Neural progenitor cell (in vitro differentiated cells): Measurements from ENCODE around the gene ANTXR1. TPM values are rescaled to one million over a fixed set of nuclear protein-coding genes. Genes with fewer than 3 reads are reported as not detected.

Source experiments
- DNase-seq: peaks from one replicate; pipeline ENCODE4 v3.0.0-alpha.2; 2016; ENCODE audit warnings: low spot score
- H2AFZ ChIP-seq: fragments of 200-600 bp; sonication (generic); replicated peaks from 2 replicates; pipeline ENCODE4 v1.6.1; 2016; ENCODE audit warnings: antibody characterized with exemption
- H3F3A ChIP-seq: fragments of 200-600 bp; sonication (generic); 2 replicates; pipeline ENCODE4 v1.6.1; 2016; ENCODE audit warnings: antibody characterized with exemption, low read depth
- H3K27ac ChIP-seq: fragments of 200-600 bp; sonication (generic); 2 replicates; pipeline ENCODE4 v1.5.1; 2016; ENCODE audit warnings: mild to moderate bottlenecking
- H3K27me3 ChIP-seq: fragments of 200-600 bp; sonication (generic); 2 replicates; pipeline ENCODE4 v1.6.1; 2016; ENCODE audit warnings: mild to moderate bottlenecking, moderate library complexity
- H3K36me3 ChIP-seq: fragments of 200-600 bp; sonication (generic); 2 replicates; pipeline ENCODE4 v1.5.1; 2016
- H3K4me1 ChIP-seq: fragments of 200-600 bp; sonication (generic); 2 replicates; pipeline ENCODE4 v1.6.1; 2016; ENCODE audit warnings: mixed run types
- H3K4me2 ChIP-seq: fragments of 200-600 bp; sonication (generic); 2 replicates; pipeline ENCODE4 v1.6.1; 2016
- H3K4me3 ChIP-seq: fragments of 200-600 bp; sonication (generic); 2 replicates; pipeline ENCODE4 v1.5.1; 2016
- H3K79me2 ChIP-seq: fragments of 200-600 bp; sonication (generic); 2 replicates; pipeline ENCODE4 v1.6.1; 2016; ENCODE audit warnings: low read depth
- H3K9ac ChIP-seq: fragments of 200-600 bp; sonication (generic); 2 replicates; pipeline ENCODE4 v1.6.1; 2016
- H3K9me3 ChIP-seq: fragments of 200-600 bp; sonication (generic); 2 replicates; pipeline ENCODE4 v1.5.1; 2016; ENCODE audit warnings: low read depth
- H4K20me1 ChIP-seq: fragments of 200-600 bp; sonication (generic); 2 replicates; pipeline ENCODE4 v1.6.1; 2016; ENCODE audit warnings: low read depth
- H3K27ac Mint-ChIP-seq: 3 replicates; pipeline ENCODE4 v1.8.0; 2021; ENCODE audit warnings: mixed read lengths
- H3K27me3 Mint-ChIP-seq: 2 replicates; pipeline ENCODE4 v1.8.0; 2022; ENCODE audit warnings: low read depth, mild to moderate bottlenecking, inconsistent platforms, moderate library complexity, mixed read lengths; ENCODE audit not compliant: insufficient read depth
- H3K36me3 Mint-ChIP-seq: 3 replicates; pipeline ENCODE4 v1.8.0; 2021; ENCODE audit warnings: mixed read lengths
- H3K4me1 Mint-ChIP-seq: 3 replicates; pipeline ENCODE4 v1.8.0; 2021; ENCODE audit warnings: mixed read lengths
- H3K4me3 Mint-ChIP-seq: 3 replicates; pipeline ENCODE4 v1.8.0; 2021; ENCODE audit warnings: mild to moderate bottlenecking, moderate library complexity, mixed read lengths
- H3K9me3 Mint-ChIP-seq: 3 replicates; pipeline ENCODE4 v1.8.0; 2020; ENCODE audit warnings: mixed read lengths
- EZH2 ChIP-seq: fragments of 200-600 bp; sonication (generic); IDR thresholded peaks from 2 replicates; pipeline ENCODE4 v1.6.1; 2017; ENCODE audit warnings: antibody characterized with exemption, mild to moderate bottlenecking, moderate library complexity
- EZH2phosphoT487 ChIP-seq: fragments of 200-600 bp; sonication (generic); IDR thresholded peaks from 2 replicates; pipeline ENCODE4 v1.6.1; 2017; ENCODE audit warnings: antibody characterized with exemption
- total RNA-seq: library from RNA; depleted of rRNA; stranded (reverse); fragments of >200 nt; gene quantifications from 2 replicates; pipeline ENCODE4 v1.2.3, GENCODE V29; 2015; ENCODE audit warnings: low replicate concordance
- TF ChIP-seq, protein P1 (sequence below): fragments of 200-600 bp; sonication (generic); IDR thresholded peaks from 2 replicates; pipeline ENCODE4 v1.5.1; 2017; ENCODE audit warnings: antibody characterized with exemption, mild to moderate bottlenecking

ANTXR1 gene
- total RNA-seq, 1 donor from 2014 or later, result 6.7 TPM

DNA sequence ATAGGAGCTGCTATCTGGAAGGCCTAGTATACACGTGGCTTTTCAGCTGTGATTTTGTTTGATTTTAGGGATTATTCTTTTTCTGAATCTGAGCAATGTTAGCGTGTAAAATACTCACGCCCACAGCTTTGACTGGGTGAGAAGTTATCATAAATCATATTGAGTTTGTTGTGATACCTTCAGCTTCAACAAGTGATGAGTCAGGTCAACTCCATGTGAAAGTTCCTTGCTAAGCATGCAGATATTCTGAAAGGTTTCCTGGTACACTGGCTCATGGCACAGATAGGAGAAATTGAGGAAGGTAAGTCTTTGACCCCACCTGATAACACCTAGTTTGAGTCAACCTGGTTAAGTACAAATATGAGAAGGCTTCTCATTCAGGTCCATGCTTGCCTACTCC, 38.7 kb upstream of the ANTXR1 start, which contains the start of gene GKN1:
GKN1 (plus strand) TSS at position 386 of the 400 bp plus-strand sequence. CDS start 42 bp downstream, outside the sequence.
- Mint-ChIP-seq H3K4me1 (no peaks in the 10 kb centered on the region), H3K9me3 (no peaks in the 10 kb centered on the region), H3K36me3 (no peaks in the 10 kb centered on the region), H3K4me3 (no peak within 1 kb of the TSS), H3K27ac (no peak within 1 kb of the TSS), H3K27me3 (no peaks in the 10 kb centered on the region)
- no peak within 1 kb of the TSS for H3K4me3 ChIP-seq
- TF ChIP-seq, protein P1, sequence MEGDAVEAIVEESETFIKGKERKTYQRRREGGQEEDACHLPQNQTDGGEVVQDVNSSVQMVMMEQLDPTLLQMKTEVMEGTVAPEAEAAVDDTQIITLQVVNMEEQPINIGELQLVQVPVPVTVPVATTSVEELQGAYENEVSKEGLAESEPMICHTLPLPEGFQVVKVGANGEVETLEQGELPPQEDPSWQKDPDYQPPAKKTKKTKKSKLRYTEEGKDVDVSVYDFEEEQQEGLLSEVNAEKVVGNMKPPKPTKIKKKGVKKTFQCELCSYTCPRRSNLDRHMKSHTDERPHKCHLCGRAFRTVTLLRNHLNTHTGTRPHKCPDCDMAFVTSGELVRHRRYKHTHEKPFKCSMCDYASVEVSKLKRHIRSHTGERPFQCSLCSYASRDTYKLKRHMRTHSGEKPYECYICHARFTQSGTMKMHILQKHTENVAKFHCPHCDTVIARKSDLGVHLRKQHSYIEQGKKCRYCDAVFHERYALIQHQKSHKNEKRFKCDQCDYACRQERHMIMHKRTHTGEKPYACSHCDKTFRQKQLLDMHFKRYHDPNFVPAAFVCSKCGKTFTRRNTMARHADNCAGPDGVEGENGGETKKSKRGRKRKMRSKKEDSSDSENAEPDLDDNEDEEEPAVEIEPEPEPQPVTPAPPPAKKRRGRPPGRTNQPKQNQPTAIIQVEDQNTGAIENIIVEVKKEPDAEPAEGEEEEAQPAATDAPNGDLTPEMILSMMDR, result no peak
- no peak for TF ChIP-seq EZH2phosphoT487
- TF ChIP-seq EZH2, result no peak
- H4K20me1 ChIP-seq, result no peaks in the 10 kb centered on the region
- no peak within 1 kb of the TSS for H3K4me2 ChIP-seq
- no peak within 1 kb of the TSS for H2AFZ ChIP-seq
- no peaks in the 10 kb centered on the region for H3K27me3 ChIP-seq
- H3K9me3 ChIP-seq, result no peaks in the 10 kb centered on the region
- no peak for DNase-seq
- H3F3A ChIP-seq, result no peaks in the 10 kb centered on the region
- no peaks in the 10 kb centered on the region for H3K79me2 ChIP-seq
- no peaks in the 10 kb centered on the region for H3K4me1 ChIP-seq
- no peaks in the 10 kb centered on the region for H3K36me3 ChIP-seq
- H3K27ac ChIP-seq, result no peak within 1 kb of the TSS
- H3K9ac ChIP-seq, result no peak within 1 kb of the TSS

DNA sequence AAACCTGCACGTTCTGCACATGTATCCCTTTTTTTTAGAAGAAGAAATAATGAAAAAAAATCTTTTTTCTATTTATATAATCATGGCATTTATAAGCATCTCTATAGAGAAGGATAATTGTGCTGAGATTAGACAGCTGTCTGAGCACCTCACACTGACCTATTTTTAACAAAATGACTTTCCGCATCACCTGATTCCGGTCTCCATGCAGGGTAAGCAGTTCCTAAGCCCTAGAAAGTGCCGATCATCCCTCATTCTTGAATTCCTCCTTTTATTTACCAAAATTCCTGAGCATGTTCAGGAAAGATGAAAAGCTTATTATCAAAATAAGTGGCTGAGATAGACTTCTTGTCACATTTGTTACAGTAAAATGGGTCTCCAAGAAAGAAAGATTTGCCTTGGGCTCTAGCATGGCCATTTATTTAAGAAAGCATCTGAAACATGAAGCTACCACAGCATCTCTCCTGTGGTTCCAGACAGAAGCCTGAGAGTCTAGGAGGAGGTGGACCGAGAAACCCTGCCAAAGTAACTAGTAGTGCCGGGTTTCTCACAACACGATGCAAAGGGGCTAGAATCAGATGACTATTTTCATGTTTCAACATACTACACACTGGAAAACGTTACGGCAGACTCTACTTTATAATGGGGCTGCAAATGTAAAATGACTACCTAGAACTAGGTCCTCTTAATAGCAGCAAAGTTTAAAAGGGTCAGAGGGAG, 37.9 kb upstream of the ANTXR1 start:
- H3K4me1 ChIP-seq, result no peaks in the 10 kb centered on the region
- TF ChIP-seq, protein P1, result no peak
- TF ChIP-seq EZH2, result no peak
- TF ChIP-seq EZH2phosphoT487, result no peak
- no peaks in the 10 kb centered on the region for H3K27me3 Mint-ChIP-seq

DNA sequence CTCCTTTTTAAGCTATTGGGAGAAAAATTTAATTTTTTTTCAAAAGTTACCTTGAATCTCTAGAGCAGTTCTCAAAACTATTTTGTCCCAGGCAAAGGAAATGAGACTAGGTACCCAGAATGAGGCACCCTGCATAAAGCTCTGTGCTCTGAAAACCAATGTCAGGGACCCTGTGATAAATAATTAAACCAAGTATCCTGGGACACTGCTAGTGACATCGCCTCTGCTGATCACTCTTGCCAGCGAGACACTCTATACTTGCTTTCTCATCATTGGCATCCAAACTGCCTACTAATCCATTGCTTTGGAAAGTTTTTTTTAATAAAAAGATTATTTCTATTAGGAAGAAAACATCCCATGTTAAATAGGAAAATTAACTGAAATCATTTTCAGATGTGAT, 37.1 kb upstream of the ANTXR1 start:
- no peak overlapping the region for H3K9ac ChIP-seq
- no peaks in the 10 kb centered on the region for H3K36me3 ChIP-seq
- no peak overlapping the region for H3K4me2 ChIP-seq
- no peak overlapping the region for H2AFZ ChIP-seq
- Mint-ChIP-seq H3K9me3 (no peaks in the 10 kb centered on the region), H3K27me3 (no peaks in the 10 kb centered on the region), H3K4me3 (no peak overlapping the region), H3K36me3 (no peaks in the 10 kb centered on the region), H3K4me1 (no peaks in the 10 kb centered on the region), H3K27ac (no peak overlapping the region)
- no peak overlapping the region for H3K27ac ChIP-seq
- no peak for DNase-seq
- H3K4me1 ChIP-seq, result no peaks in the 10 kb centered on the region
- no peaks in the 10 kb centered on the region for H3K27me3 ChIP-seq
- no peaks in the 10 kb centered on the region for H3F3A ChIP-seq
- TF ChIP-seq EZH2, result no peak
- TF ChIP-seq EZH2phosphoT487, result no peak
- TF ChIP-seq, protein P1, result no peak
- no peak overlapping the region for H3K4me3 ChIP-seq
- no peaks in the 10 kb centered on the region for H3K79me2 ChIP-seq
- no peaks in the 10 kb centered on the region for H3K9me3 ChIP-seq
- H4K20me1 ChIP-seq, result no peaks in the 10 kb centered on the region

More for the DNA sequence above, 37.9 kb upstream of the ANTXR1 start:
- Histone ChIP-seq H2AFZ (no peak overlapping the region), H3K9ac (no peak overlapping the region), H3K4me2 (no peak overlapping the region), H3K27me3 (no peaks in the 10 kb centered on the region), H3K9me3 (no peaks in the 10 kb centered on the region), H3K79me2 (no peaks in the 10 kb centered on the region), H3K4me3 (no peak overlapping the region), H3K27ac (no peak overlapping the region), H4K20me1 (no peaks in the 10 kb centered on the region), H3K36me3 (no peaks in the 10 kb centered on the region), H3F3A (no peaks in the 10 kb centered on the region)
- no peaks in the 10 kb centered on the region for H3K4me1 Mint-ChIP-seq
- no peaks in the 10 kb centered on the region for H3K9me3 Mint-ChIP-seq
- H3K4me3 Mint-ChIP-seq, result no peak overlapping the region
- no peak overlapping the region for H3K27ac Mint-ChIP-seq
- H3K36me3 Mint-ChIP-seq, result no peaks in the 10 kb centered on the region
- DNase-seq, result no peak
